Measurements from ENCODE around the gene HNRNPA0.
A peak's percentile ranks its signal among the peaks of the same experiment; 100 is the strongest.

- TF ChIP-seq TAF1 (IDR thresholded peaks at IDR 0.05; ENCODE audit: low read depth, low read length) (peak; percentile 78), EP300 (IDR thresholded peaks at IDR 0.05; ENCODE audit: borderline replicate concordance in 1 of 2, low read depth in 2 of 2, low read length in 2 of 2) (no peak), POLR2A (IDR thresholded peaks at IDR 0.05; ENCODE audit: control extremely low read depth in 1 of 2, low read depth in 2 of 2, low read length in 2 of 2) (peak in 1 of 2 experiments; percentile 59; a peak in 2 of 3 replicates), CTCF (IDR thresholded peaks at IDR 0.05; ENCODE audit: control extremely low read depth in 1 of 3, insufficient read depth in 1 of 3, low read depth in 1 of 3, low read length in 3 of 3) (peak; percentile 38 to 60 (median 39)), CBX8 (IDR thresholded peaks at IDR 0.05; ENCODE audit: borderline replicate concordance, low read depth, low read length) (no peak), SRF (IDR thresholded peaks at IDR 0.05; ENCODE audit: low read depth, low read length) (no peak), SIRT6 (IDR thresholded peaks at IDR 0.05; ENCODE audit: low read length) (no peak)
These were observed 18.4 kb downstream of the HNRNPA0 start, which contains the start of gene KLHL3 for GRCh38 chr5:137735555-137736284.

Data from H1 (cell line).